NCI-H526 treated with DMSO at 0.1 percent for 48 hours (cell line): ENCODE data around the gene XPR1.

Experiments used
- DNase-seq: peaks from one replicate; lab custom pipeline; 2025; lab: John Stamatoyannopoulos, UW

Gene XPR1

GRCh38 chr1:180932378-180932777 is 300.6 kb downstream of the XPR1 start:
- no peak for DNase-seq

- no peak for DNase-seq
These were observed 301.3 kb downstream of the XPR1 start for GRCh38 chr1:180933141-180933540.

- DNase-seq, result no peak
These were observed 302.7 kb downstream of the XPR1 start for GRCh38 chr1:180934563-180934962.

GRCh38 chr1:180935326-180936109 is 303.7 kb downstream of the XPR1 start:
- no peak for DNase-seq

- DNase-seq, result no peak
These were observed 304.5 kb downstream of the XPR1 start for GRCh38 chr1:180936110-180937011.

- DNase-seq, result no peak
These were observed 305.2 kb downstream of the XPR1 start for GRCh38 chr1:180937012-180937372.

- no peak for DNase-seq
These were observed 305.9 kb downstream of the XPR1 start for GRCh38 chr1:180937624-180938225.

GRCh38 chr1:180939073-180939710 is 307.4 kb downstream of the XPR1 start:
- no peak for DNase-seq

GRCh38 chr1:180939711-180940103 is 307.9 kb downstream of the XPR1 start:
- no peak for DNase-seq
